HepG2 (cell line): ENCODE results near the gene GPR17. TPM values are rescaled to one million over a fixed set of nuclear protein-coding genes. Genes with fewer than 3 reads are reported as not detected.

Experiments
- ATAC-seq: fragments of 200-7000 bp; cut with Tn5 transposase; 3 replicates; pipeline ENCODE4 v1.9.1; 2020; ENCODE audit warnings: mild to moderate bottlenecking, moderate library complexity
- BruUV-seq: library from RNA; stranded (reverse); fragments of 400-500 nt; replicated peaks from 2 replicates; lab custom pipeline; 2021; lab: Mats Ljungman, UMichigan
- CTCF ChIA-PET: fragments of 300-600 bp; formaldehyde crosslinking; extraction: SDS; loops from one replicate; lab custom pipeline; 2021; ENCODE audit warnings: low total read pairs, inconsistent platforms, low intra/inter-chr PET ratio; lab: Yijun Ruan, JAX
- POLR2A ChIA-PET: fragments of 350-600 bp; sonication (Branson Sonifier 250); formaldehyde crosslinking; loops from one replicate; lab custom pipeline; 2020; ENCODE audit warnings: antibody characterized with exemption, inconsistent platforms; lab: Yijun Ruan, JAX
- DNase-seq: peaks from one replicate; pipeline ENCODE4 v3.0.0-alpha.2; 2015; ENCODE audit warnings: low spot score
- FAIRE-seq: peaks from 3 replicates; lab custom pipeline; 2011; peaks lifted over from hg19 to GRCh38; lab: Jason Lieb, UNC
- H2AFZ ChIP-seq: one replicate; pipeline ENCODE4 v1.6.1; 2011; ENCODE audit warnings: low read length, inconsistent platforms
- H3K27ac ChIP-seq: fragments of 300-600 bp; 3 replicates; pipeline ENCODE4 v1.8.0; 2011; ENCODE audit warnings: mixed run types, mild to moderate bottlenecking, mixed read lengths, low read length, inconsistent platforms; ENCODE audit not compliant: insufficient read depth; ENCODE audit errors: extremely low read length
- H3K27me3 ChIP-seq, 2 experiments: fragments of 200-600 bp in 1 of 2; 2 replicates in 1 of 2; 3 replicates in 1 of 2; pipeline versions ENCODE4 v1.6.0 to v1.8.0; 2011; ENCODE audit warnings: low read length in 2 of 2, mild to moderate bottlenecking in 2 of 2, moderate library complexity in 2 of 2, inconsistent platforms in 1 of 2; ENCODE audit not compliant: insufficient read depth in 2 of 2, control insufficient read depth in 1 of 2
- H3K36me3 ChIP-seq, 2 experiments: fragments of 200-600 bp in 1 of 2; replicated peaks in 1 of 2; 2 replicates in 1 of 2; 3 replicates in 1 of 2; pipeline versions ENCODE4 v1.5.1 to v1.8.0; 2011; ENCODE audit warnings: low read length in 2 of 2, inconsistent platforms in 1 of 2; ENCODE audit not compliant: insufficient read depth in 2 of 2, control insufficient read depth in 1 of 2
- H3K4me1 ChIP-seq: 2 replicates; pipeline ENCODE4 v1.5.1; 2012; ENCODE audit warnings: low read length, inconsistent platforms; ENCODE audit not compliant: insufficient read depth
- H3K4me2 ChIP-seq: 2 replicates; pipeline ENCODE4 v1.6.0; 2011; ENCODE audit warnings: low read depth, low read length, inconsistent platforms
- H3K4me3 ChIP-seq, 3 experiments: fragments of 200-600 bp in 1 of 3; sonication (generic), shearing (Covaris generic) in 1 of 3; replicated peaks in 1 of 3; 2 replicates each; pipeline ENCODE4 v1.5.1; 2011 to 2016; ENCODE audit warnings: low read length in 3 of 3, inconsistent platforms in 2 of 3, low read depth in 2 of 3, mild to moderate bottlenecking in 2 of 3, control low read depth in 1 of 3, mixed read lengths in 1 of 3; ENCODE audit not compliant: insufficient read depth in 1 of 3
- H3K79me2 ChIP-seq: one replicate; pipeline ENCODE4 v1.6.1; 2011; ENCODE audit warnings: low read length, inconsistent platforms; ENCODE audit not compliant: insufficient read depth
- H3K9ac ChIP-seq: 2 replicates; pipeline ENCODE4 v1.6.0; 2011; ENCODE audit warnings: mild to moderate bottlenecking, low read depth, low read length, inconsistent platforms; ENCODE audit not compliant: insufficient read depth
- H3K9me3 ChIP-seq: 2 replicates; pipeline ENCODE4 v1.5.1; 2012; ENCODE audit warnings: mild to moderate bottlenecking, low read length
- H4K20me1 ChIP-seq: 2 replicates; pipeline ENCODE4 v1.6.0; 2011; ENCODE audit warnings: inconsistent platforms, mild to moderate bottlenecking, low read length, moderate library complexity; ENCODE audit not compliant: insufficient read depth
- CHCHD3 ChIP-seq: sonication (generic); formaldehyde crosslinking; IDR thresholded peaks from 2 replicates; pipeline ENCODE4 v1.8.0; 2022; ENCODE audit warnings: mild to moderate bottlenecking, missing genetic modification reagents, moderate library complexity
- FOXJ3 ChIP-seq: sonication (generic); formaldehyde crosslinking; IDR thresholded peaks from 2 replicates; pipeline ENCODE4 v1.4.0; 2020; ENCODE audit warnings: missing genetic modification reagents, mild to moderate bottlenecking, borderline replicate concordance
- GABPB1 ChIP-seq: IDR thresholded peaks from 2 replicates; pipeline ENCODE4 v1.6.1; 2016; ENCODE audit warnings: mild to moderate bottlenecking, missing genetic modification reagents, moderate library complexity, missing compliant biosample characterization
- KMT2A ChIP-seq: sonication (generic); formaldehyde crosslinking; IDR thresholded peaks from 2 replicates; pipeline ENCODE4 v1.4.0; 2020; ENCODE audit warnings: missing genetic modification reagents
- SMAD1 ChIP-seq: sonication (generic); formaldehyde crosslinking; IDR thresholded peaks from 2 replicates; pipeline ENCODE4 v1.4.0; 2020; ENCODE audit warnings: missing genetic modification reagents, low read depth, mild to moderate bottlenecking, borderline replicate concordance
- SUZ12 ChIP-seq: fragments of 150-350 bp; IDR thresholded peaks from 2 replicates; pipeline ENCODE4 v1.6.1; 2014; ENCODE audit warnings: low read depth, low read length
- TBX3 ChIP-seq: fragments of 450-650 bp; IDR thresholded peaks from 2 replicates; pipeline ENCODE4 v1.6.1; 2017; ENCODE audit warnings: antibody characterized with exemption, mild to moderate bottlenecking, inconsistent platforms, borderline replicate concordance
- ZNF234 ChIP-seq: sonication (generic); formaldehyde crosslinking; conservative IDR thresholded peaks from 2 replicates; pipeline ENCODE4 v1.5.1; 2020; ENCODE audit warnings: mild to moderate bottlenecking, missing genetic modification reagents
- ZNF282 ChIP-seq: fragments of 450-650 bp; IDR thresholded peaks from 2 replicates; pipeline ENCODE4 v1.6.1; 2018; ENCODE audit not compliant: partially characterized antibody
- ZNF451 ChIP-seq: sonication (generic); formaldehyde crosslinking; IDR thresholded peaks from 2 replicates; pipeline ENCODE4 v1.5.0; 2020; ENCODE audit warnings: mild to moderate bottlenecking, missing genetic modification reagents
- WGBS: methylation state at CpG from one replicate; pipeline ENCODE4 v1.1.6; 2017; ENCODE audit warnings: low lambda C conversion rate; 5-methylcytosine and 5-hydroxymethylcytosine counted together
- in situ Hi-C: cut with HindIII; loops from 2 replicates; pipeline ENCODE4 v1.10.0; 2017; ENCODE audit warnings: low pct_unique_long_range_greater_than_20kb; ENCODE audit not compliant: extremely low pct_ligation_motif_present
- intact Hi-C: fragments of 100-400 bp; cut with micrococcal nuclease; formaldehyde crosslinking; loops from one replicate; pipeline ENCODE4 v1.10.0; 2022; ENCODE audit not compliant: unreplicated experiment
- polyA plus RNA-seq, 8 experiments: library from polyadenylated mRNA; depleted of rRNA in 3 of 8; stranded (reverse) in 7 of 8; unstranded in 1 of 8; fragments of >200 nt; fragmentation: Illumina TruSeq in 4 of 8; extraction: Trizol in 4 of 8; gene quantifications; 2 replicates each; pipeline versions ENCODE4 v1.2.1 to v1.2.3, GENCODE V29; 2011 to 2016; ENCODE audit warnings: low read depth in 4 of 8, missing spikeins in 1 of 8, mixed read lengths in 1 of 8; ENCODE audit not compliant: insufficient read depth in 1 of 8
- total RNA-seq, 5 experiments: library from RNA; depleted of rRNA; stranded (reverse); fragments of >200 nt; fragmentation: Illumina TruSeq; extraction: Trizol; gene quantifications; 2 replicates each; pipeline ENCODE4 v1.2.3, GENCODE V29; 2016; ENCODE audit warnings: low read depth in 1 of 5
- TF ChIP-seq, protein P1 (sequence below): sonication (generic); formaldehyde crosslinking; IDR thresholded peaks from 2 replicates; pipeline ENCODE4 v1.4.0; 2020; ENCODE audit warnings: missing genetic modification reagents
- TF ChIP-seq, protein P2 (sequence below), 2 experiments: IDR thresholded peaks; 2 replicates each; pipeline ENCODE4 v1.6.1; 2011 to 2012; ENCODE audit warnings: low read length in 2 of 2, borderline replicate concordance in 1 of 2, low read depth in 1 of 2, mild to moderate bottlenecking in 1 of 2, moderate library complexity in 1 of 2
- TF ChIP-seq, protein P3 (sequence below): sonication (generic); formaldehyde crosslinking; IDR thresholded peaks from 2 replicates; pipeline ENCODE4 v1.4.0; 2020; ENCODE audit warnings: mild to moderate bottlenecking, missing genetic modification reagents
- TF ChIP-seq, protein P4 (sequence below): IDR thresholded peaks from 2 replicates; pipeline ENCODE4 v1.6.1; 2012; ENCODE audit warnings: low read depth, low read length, improper control_type of control experiment

Gene GPR17
- total and polyA plus RNA-seq, 2 of the 13 experiments (the other 11 are each of a cell fraction or from before 2014, with no cell fraction given), result not detected

DNA sequence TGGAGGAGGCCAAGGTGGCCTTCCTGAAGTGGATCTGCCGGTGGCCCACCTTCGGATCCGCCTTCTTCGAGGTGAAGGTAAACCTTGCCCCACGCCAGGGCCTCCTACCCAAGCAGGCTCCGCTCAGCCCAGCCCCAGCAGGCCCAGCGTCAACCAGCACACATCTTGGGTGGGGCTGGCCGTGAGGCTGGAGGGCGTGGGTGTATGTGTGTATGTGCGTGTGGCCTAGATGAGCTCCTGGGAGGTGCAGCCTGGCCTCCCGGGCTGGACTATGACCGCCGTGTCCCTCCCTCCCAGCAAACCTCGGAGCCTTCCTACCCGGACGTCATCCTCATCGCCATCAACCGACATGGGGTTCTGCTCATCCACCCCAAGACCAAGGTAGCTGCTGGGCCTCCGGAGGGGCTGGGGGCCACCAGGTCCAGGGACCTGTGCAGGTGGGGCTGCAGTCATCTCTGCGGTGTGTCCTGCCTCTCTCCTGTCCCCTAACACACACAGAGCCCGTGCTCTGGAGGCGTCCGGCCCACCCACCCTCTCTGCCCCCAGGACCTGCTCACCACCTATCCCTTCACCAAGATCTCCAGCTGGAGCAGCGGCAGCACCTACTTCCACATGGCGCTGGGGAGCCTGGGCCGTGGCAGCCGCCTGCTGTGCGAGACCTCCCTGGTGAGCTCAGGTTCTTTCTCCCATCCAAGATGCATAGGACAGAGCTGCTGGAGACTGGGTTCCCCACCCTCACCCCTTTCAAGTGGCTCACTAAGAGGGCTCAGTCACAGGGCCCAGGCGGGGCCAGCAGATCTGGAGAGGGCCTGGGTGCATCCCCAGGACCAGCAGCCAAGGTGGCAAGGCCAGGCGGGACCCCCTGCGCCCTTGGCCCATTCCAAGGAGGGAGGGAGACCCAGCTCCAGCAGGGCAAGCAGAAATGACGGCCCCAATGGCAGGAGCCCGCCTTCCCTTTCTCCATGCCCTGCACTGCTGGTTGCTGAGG is 9.4 kb upstream of the GPR17 start:
- FAIRE-seq (no peak), ATAC-seq (peak; percentile 3; the same call in 1 of the 3 replicates), DNase-seq (no peak)
- H3K4me3 ChIP-seq, result no peak overlapping the region
- H3K4me2 ChIP-seq, result no peak overlapping the region; the same call in 1 of the 2 replicates
- intact Hi-C loops (no loop called here), in situ Hi-C loops (no loop called here)
- no peak overlapping the region for H3K9ac ChIP-seq
- H3K27me3 ChIP-seq, result peaks cover 27 to 82% of the 10 kb centered on the region in 2 experiments
- H2AFZ ChIP-seq, result no peak overlapping the region
- H3K36me3 ChIP-seq, result no peaks in the 10 kb centered on the region
- H3K27ac ChIP-seq, result no peak overlapping the region
- no peaks in the 10 kb centered on the region for H3K9me3 ChIP-seq
- 46% methylated on average over 17 of the region's 33 CpGs for WGBS
- CTCF ChIA-PET, result no interaction called here
- no TSS peak for BruUV-seq
- peaks cover 34% of the 10 kb centered on the region for H3K4me1 ChIP-seq
- H3K79me2 ChIP-seq, result no peaks in the 10 kb centered on the region
- POLR2A ChIA-PET, result no interaction called here
- H4K20me1 ChIP-seq, result no peaks in the 10 kb centered on the region
- TF ChIP-seq FOXJ3 (CRISPR knock-in tag) (no peak), CHCHD3 (CRISPR knock-in tag) (no peak), ZNF234 (no peak), SMAD1 (no peak), TBX3 (no peak), ZNF282 (no peak), GABPB1 (no peak), SUZ12 (no peak), KMT2A (CRISPR knock-in tag) (no peak), ZNF451 (CRISPR knock-in tag) (no peak)
- TF ChIP-seq, protein P1, sequence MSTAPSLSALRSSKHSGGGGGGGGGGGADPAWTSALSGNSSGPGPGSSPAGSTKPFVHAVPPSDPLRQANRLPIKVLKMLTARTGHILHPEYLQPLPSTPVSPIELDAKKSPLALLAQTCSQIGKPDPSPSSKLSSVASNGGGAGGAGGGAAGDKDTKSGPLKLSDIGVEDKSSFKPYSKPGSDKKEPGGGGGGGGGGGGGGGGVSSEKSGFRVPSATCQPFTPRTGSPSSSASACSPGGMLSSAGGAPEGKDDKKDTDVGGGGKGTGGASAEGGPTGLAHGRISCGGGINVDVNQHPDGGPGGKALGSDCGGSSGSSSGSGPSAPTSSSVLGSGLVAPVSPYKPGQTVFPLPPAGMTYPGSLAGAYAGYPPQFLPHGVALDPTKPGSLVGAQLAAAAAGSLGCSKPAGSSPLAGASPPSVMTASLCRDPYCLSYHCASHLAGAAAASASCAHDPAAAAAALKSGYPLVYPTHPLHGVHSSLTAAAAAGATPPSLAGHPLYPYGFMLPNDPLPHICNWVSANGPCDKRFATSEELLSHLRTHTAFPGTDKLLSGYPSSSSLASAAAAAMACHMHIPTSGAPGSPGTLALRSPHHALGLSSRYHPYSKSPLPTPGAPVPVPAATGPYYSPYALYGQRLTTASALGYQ (CRISPR knock-in tag), result no peak
- TF ChIP-seq, protein P2, sequence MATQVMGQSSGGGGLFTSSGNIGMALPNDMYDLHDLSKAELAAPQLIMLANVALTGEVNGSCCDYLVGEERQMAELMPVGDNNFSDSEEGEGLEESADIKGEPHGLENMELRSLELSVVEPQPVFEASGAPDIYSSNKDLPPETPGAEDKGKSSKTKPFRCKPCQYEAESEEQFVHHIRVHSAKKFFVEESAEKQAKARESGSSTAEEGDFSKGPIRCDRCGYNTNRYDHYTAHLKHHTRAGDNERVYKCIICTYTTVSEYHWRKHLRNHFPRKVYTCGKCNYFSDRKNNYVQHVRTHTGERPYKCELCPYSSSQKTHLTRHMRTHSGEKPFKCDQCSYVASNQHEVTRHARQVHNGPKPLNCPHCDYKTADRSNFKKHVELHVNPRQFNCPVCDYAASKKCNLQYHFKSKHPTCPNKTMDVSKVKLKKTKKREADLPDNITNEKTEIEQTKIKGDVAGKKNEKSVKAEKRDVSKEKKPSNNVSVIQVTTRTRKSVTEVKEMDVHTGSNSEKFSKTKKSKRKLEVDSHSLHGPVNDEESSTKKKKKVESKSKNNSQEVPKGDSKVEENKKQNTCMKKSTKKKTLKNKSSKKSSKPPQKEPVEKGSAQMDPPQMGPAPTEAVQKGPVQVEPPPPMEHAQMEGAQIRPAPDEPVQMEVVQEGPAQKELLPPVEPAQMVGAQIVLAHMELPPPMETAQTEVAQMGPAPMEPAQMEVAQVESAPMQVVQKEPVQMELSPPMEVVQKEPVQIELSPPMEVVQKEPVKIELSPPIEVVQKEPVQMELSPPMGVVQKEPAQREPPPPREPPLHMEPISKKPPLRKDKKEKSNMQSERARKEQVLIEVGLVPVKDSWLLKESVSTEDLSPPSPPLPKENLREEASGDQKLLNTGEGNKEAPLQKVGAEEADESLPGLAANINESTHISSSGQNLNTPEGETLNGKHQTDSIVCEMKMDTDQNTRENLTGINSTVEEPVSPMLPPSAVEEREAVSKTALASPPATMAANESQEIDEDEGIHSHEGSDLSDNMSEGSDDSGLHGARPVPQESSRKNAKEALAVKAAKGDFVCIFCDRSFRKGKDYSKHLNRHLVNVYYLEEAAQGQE (IDR thresholded peaks at IDR 0.05; ENCODE audit: borderline replicate concordance in 1 of 2, low read depth in 1 of 2, low read length in 2 of 2), result no peak
- TF ChIP-seq, protein P3, sequence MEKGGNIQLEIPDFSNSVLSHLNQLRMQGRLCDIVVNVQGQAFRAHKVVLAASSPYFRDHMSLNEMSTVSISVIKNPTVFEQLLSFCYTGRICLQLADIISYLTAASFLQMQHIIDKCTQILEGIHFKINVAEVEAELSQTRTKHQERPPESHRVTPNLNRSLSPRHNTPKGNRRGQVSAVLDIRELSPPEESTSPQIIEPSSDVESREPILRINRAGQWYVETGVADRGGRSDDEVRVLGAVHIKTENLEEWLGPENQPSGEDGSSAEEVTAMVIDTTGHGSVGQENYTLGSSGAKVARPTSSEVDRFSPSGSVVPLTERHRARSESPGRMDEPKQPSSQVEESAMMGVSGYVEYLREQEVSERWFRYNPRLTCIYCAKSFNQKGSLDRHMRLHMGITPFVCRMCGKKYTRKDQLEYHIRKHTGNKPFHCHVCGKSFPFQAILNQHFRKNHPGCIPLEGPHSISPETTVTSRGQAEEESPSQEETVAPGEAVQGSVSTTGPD, result no peak
- TF ChIP-seq, protein P4, sequence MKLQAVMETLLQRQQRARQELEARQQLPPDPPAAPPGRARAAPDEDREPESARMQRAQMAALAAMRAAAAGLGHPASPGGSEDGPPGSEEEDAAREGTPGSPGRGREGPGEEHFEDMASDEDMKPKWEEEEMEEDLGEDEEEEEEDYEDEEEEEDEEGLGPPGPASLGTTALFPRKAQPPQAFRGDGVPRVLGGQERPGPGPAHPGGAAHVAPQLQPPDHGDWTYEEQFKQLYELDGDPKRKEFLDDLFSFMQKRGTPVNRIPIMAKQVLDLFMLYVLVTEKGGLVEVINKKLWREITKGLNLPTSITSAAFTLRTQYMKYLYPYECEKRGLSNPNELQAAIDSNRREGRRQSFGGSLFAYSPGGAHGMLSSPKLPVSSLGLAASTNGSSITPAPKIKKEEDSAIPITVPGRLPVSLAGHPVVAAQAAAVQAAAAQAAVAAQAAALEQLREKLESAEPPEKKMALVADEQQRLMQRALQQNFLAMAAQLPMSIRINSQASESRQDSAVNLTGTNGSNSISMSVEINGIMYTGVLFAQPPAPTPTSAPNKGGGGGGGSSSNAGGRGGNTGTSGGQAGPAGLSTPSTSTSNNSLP, result no peak
